Ovary (tissue), 10 donors: ENCODE measurements around the gene ANGEL1. TPM values are rescaled to one million over a fixed set of nuclear protein-coding genes. Genes with fewer than 3 reads are reported as not detected.

Source experiments
- DNase-seq, 5 donors: peaks; one replicate each; pipeline ENCODE4 v3.0.0-alpha.2; 2019 to 2020
- H3K27ac ChIP-seq, 2 donors: fragments of 200-600 bp; one replicate each; pipeline versions ENCODE4 v1.5.1 to v1.8.0; 2019 to 2022
- H3K27me3 ChIP-seq: fragments of 200-600 bp; one replicate; pipeline ENCODE4 v1.8.0; 2022
- H3K36me3 ChIP-seq: fragments of 200-600 bp; sonication (generic); one replicate; pipeline ENCODE4 v1.5.1; 2019
- H3K4me1 ChIP-seq: one replicate; pipeline ENCODE4 v1.8.1; 2013; ENCODE audit warnings: mild to moderate bottlenecking, moderate library complexity; ENCODE audit not compliant: insufficient read depth
- H3K4me3 ChIP-seq: fragments of 200-600 bp; sonication (generic); one replicate; pipeline ENCODE4 v1.5.1; 2017
- H3K9me3 ChIP-seq, 2 donors: fragments of 200-600 bp in 1 of 2; sonication (generic) in 1 of 2; one replicate each; pipeline versions ENCODE4 v1.5.1 to v1.8.1; 2013 to 2019; ENCODE audit warnings: mild to moderate bottlenecking in 1 of 2, moderate library complexity in 1 of 2
- EP300 ChIP-seq: sonication (generic); formaldehyde crosslinking; IDR thresholded peaks from one replicate; pipeline ENCODE4 v1.6.1; 2017; ENCODE audit warnings: antibody characterized with exemption
- POLR2A ChIP-seq: fragments of 450-650 bp; IDR thresholded peaks from one replicate; pipeline ENCODE4 v1.6.1; 2017; ENCODE audit warnings: antibody characterized with exemption, mild to moderate bottlenecking, moderate library complexity
- WGBS, 3 donors: extraction: QIAGEN DNeasy Blood & Tissue Kit in 1 of 3; methylation state at CpG; one replicate each; pipeline versions ENCODE4 v1.1.5 to v1.1.7; 2013 to 2017; 5-methylcytosine and 5-hydroxymethylcytosine counted together
- intact Hi-C, 4 donors: fragments of 100-400 bp; cut with DNase I; formaldehyde crosslinking; loops; one replicate each; pipeline versions ENCODE4 v1.11.0 to v1.15.1; 2022 to 2023
- long read RNA-seq, 3 donors: library from polyadenylated mRNA in 2 of 3; unstranded in 2 of 3; transcript quantifications; one replicate each; pipeline ENCODE4 v2.0.0 and lab custom pipeline, GENCODE V29; 2021 to 2026
- polyA plus RNA-seq, 2 donors: library from polyadenylated mRNA; stranded (reverse); fragments of 200-250 nt in 1 of 2; fragments of 350-450 nt in 1 of 2; fragmentation: Illumina TruSeq in 1 of 2; extraction: RNeasy Lipid Tissue Mini Kit (QIAGEN cat#74804) in 1 of 2; gene quantifications; one replicate each; pipeline ENCODE4 v1.2.3, GENCODE V29; 2013 to 2014
- total RNA-seq, 7 donors: library from RNA; depleted of rRNA in 2 of 7; stranded (reverse); fragments of >200 nt in 2 of 7; fragmentation: NEBNext Ultra II Directional in 3 of 7; extraction: Animal tissue kit (Norgen Biotek cat#: 25700) in 3 of 7; gene quantifications; one replicate each; pipeline versions ENCODE4 v1.1.0 to v1.2.4, GENCODE V29; 2016 to 2023
- TF ChIP-seq, protein P1 (sequence below), 3 donors: fragments of 450-650 bp in 2 of 3; fragments of 200-600 bp in 1 of 3; IDR thresholded peaks; one replicate each; pipeline versions ENCODE4 v1.5.1 to v1.8.0; 2016 to 2022; ENCODE audit warnings: antibody characterized with exemption in 3 of 3, mild to moderate bottlenecking in 1 of 3
- donor health status: DM: no; HTN: no; CAD: no; lungs with moderate emphysema.
- donor health status: DM: no; HTN: no; CAD: no.
- donor health status: Bipolar disorder and iron deficiency.
- donor health status: DM: yes; HTN: yes; CAD: no.
- donor health status: DM: no; HTN: no; CAD: no.
- donor health status: DM: yes; HTN: yes; CAD: no.

Gene ANGEL1, protein sequence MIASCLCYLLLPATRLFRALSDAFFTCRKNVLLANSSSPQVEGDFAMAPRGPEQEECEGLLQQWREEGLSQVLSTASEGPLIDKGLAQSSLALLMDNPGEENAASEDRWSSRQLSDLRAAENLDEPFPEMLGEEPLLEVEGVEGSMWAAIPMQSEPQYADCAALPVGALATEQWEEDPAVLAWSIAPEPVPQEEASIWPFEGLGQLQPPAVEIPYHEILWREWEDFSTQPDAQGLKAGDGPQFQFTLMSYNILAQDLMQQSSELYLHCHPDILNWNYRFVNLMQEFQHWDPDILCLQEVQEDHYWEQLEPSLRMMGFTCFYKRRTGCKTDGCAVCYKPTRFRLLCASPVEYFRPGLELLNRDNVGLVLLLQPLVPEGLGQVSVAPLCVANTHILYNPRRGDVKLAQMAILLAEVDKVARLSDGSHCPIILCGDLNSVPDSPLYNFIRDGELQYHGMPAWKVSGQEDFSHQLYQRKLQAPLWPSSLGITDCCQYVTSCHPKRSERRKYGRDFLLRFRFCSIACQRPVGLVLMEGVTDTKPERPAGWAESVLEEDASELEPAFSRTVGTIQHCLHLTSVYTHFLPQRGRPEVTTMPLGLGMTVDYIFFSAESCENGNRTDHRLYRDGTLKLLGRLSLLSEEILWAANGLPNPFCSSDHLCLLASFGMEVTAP
- total RNA-seq (10 to 100 TPM; 13.9 to 24.4 (median 19.4) TPM), polyA plus RNA-seq (10 to 100 TPM; 13.8 to 26.0 TPM)
- long read RNA-seq, donor 1, full-length matches to known transcripts = 1 of 34 reads
- long read RNA-seq, donor 1, partial matches to known transcripts = 4 of 34 reads
- long read RNA-seq, donor 1, other reads (novel, unspliced or antisense) = 29 of 34 reads
- long read RNA-seq, donor 2, full-length matches to known transcripts = 3 of 3 reads
- long read RNA-seq, donor 2, partial matches to known transcripts = 0 of 3 reads
- long read RNA-seq, donor 2, other reads (novel, unspliced or antisense) = 0 of 3 reads
- long read RNA-seq, donor 3, full-length matches to known transcripts = 27 of 42 reads
- long read RNA-seq, donor 3, partial matches to known transcripts = 2 of 42 reads
- long read RNA-seq, donor 3, other reads (novel, unspliced or antisense) = 13 of 42 reads

DNA sequence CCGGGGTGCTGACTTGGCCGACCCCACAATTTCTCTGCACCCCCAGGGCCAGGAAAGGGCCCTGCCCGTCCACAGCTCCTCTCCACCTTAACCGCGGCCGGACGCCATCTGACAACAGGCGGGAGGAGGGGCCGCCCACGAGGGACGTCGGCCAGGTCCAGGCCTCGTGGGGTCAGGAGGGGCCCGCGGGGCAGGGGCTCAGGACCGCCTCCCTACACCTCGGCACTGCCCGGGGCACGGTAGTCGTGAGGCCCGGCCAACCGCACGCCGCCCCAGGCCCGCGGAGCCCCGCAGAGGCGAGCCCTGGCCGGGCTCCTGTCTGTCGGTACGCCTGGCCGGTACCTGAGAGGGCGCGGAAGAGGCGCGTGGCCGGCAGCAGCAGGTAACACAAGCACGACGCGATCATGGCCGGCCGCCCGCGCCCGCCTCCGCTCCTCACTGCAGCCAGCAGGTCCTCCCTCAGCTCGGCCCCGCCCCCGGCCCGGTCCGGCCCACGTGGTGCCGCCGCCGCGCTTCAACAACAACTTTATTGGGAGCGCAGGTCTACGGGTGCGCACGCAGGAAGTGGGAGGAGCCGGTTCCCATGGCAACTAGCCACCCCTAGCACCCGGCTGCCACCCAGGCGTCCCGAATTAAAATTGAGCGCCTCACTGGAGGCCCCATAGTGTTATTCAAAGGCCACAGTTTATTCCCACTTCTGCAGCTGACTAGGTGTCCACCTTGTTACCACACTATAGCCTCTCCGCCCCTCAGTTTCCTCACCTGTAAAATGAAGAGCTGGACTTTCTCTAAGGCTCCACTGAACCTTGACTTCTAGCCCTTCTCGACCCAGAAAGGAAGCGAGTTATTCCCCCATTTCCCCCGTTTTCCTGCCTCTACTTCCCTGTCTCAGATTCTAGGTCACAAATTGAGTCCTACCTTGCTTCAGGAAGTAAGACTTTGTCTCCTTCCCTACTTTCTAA lies at the start of gene ANGEL1:
Gene ANGEL1, minus strand, starts transcription at position 461 of the 962 bp plus-strand sequence. Its CDS starts 55 bp downstream, at position 406.
- peak within 1 kb of the TSS; percentile 32 to 88 for H3K27ac ChIP-seq
- WGBS, 3 donors = 4 to 6% (median 5%) methylated on average over 64 to 69 of the region's 69 CpGs
- DNase-seq = peak; percentile 94 to 96 (median 96)
- TF ChIP-seq, protein P1, sequence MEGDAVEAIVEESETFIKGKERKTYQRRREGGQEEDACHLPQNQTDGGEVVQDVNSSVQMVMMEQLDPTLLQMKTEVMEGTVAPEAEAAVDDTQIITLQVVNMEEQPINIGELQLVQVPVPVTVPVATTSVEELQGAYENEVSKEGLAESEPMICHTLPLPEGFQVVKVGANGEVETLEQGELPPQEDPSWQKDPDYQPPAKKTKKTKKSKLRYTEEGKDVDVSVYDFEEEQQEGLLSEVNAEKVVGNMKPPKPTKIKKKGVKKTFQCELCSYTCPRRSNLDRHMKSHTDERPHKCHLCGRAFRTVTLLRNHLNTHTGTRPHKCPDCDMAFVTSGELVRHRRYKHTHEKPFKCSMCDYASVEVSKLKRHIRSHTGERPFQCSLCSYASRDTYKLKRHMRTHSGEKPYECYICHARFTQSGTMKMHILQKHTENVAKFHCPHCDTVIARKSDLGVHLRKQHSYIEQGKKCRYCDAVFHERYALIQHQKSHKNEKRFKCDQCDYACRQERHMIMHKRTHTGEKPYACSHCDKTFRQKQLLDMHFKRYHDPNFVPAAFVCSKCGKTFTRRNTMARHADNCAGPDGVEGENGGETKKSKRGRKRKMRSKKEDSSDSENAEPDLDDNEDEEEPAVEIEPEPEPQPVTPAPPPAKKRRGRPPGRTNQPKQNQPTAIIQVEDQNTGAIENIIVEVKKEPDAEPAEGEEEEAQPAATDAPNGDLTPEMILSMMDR (IDR thresholded peaks at IDR 0.05) = peak in 1 of 3 donors; percentile 20
- peak; percentile 75 for TF ChIP-seq POLR2A
- TF ChIP-seq EP300 = no peak
- peak within 1 kb of the TSS; percentile 81 for H3K4me3 ChIP-seq
- intact Hi-C loops = no loop called here
- H3K9me3 ChIP-seq = no peaks in the 10 kb centered on the region
- no peaks in the 10 kb centered on the region for H3K36me3 ChIP-seq
- no peaks in the 10 kb centered on the region for H3K27me3 ChIP-seq
- peaks cover 3% of the 10 kb centered on the region for H3K4me1 ChIP-seq

DNA sequence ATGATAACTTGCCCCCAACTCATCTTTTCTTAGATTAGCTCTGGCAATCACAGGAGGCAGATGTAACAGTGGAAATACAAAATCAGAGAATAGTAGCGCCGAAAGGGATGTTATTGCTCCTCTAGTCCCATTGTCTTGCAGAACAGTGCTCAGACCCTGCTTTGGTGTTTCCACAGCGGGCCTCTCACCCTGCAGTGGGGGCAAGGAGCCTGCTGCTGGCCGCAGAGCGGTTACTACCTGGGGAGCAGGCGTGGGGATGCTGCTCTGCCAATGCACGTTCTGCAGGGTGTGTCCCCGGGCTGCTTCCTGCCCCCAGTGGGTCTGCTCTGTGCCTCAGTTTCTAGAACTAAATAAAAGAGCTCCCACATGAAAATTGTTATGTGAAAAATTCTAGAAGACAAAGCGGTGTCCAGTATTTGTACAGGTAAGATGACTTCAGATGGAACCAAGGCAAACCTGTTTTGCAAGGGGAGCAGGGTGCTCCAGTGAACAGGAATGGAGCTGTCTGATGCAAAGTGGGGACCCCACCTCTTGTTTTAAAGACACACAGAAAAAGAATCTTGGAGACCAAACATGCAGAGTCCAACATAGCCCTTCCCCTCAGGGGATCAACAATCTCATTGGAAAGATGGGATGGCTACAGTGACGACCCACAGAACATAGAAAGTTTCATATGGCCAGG lies 49.0 kb upstream of the ANGEL1 start:
- Histone ChIP-seq H3K36me3 (no peaks in the 10 kb centered on the region), H3K9me3 (no peaks in the 10 kb centered on the region), H3K4me3 (no peak overlapping the region), H3K27ac (no peak overlapping the region), H3K4me1 (no peaks in the 10 kb centered on the region), H3K27me3 (no peaks in the 10 kb centered on the region)
- intact Hi-C loops = no loop called here
- no peak for DNase-seq
- TF ChIP-seq EP300 (no peak), POLR2A (no peak)
- 63 to 69% (median 65%) methylated on average over 10 of the region's 10 CpGs for WGBS, 3 donors

DNA sequence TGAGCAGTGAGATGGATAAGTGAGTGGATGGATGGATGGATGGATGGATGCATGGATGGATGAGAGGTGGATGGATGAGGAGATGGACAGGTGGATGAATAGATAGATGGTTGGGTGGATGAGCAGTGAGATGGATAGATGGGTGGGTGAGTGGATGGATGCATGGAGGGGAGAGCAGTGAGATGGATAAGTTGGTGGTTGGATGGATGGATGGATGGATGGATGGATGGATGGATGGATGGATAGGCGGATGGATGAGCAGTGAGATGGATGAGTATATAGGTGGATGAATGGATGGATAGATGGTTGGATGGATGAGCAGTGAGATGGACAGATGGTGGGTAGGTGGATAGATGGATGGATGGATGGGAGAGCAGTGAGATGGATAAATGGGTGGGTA lies 44.1 kb upstream of the ANGEL1 start:
- H3K9me3 ChIP-seq = no peaks in the 10 kb centered on the region
- TF ChIP-seq POLR2A (no peak), EP300 (no peak)
- no peak overlapping the region for H3K4me3 ChIP-seq
- no peak overlapping the region for H3K27ac ChIP-seq
- 62 to 74% (median 68%) methylated on average over 1 of the region's 1 CpG for WGBS, 3 donors
- no peaks in the 10 kb centered on the region for H3K36me3 ChIP-seq
- H3K27me3 ChIP-seq = no peaks in the 10 kb centered on the region
- H3K4me1 ChIP-seq = no peaks in the 10 kb centered on the region
- DNase-seq = no peak
- intact Hi-C loops = no loop called here

DNA sequence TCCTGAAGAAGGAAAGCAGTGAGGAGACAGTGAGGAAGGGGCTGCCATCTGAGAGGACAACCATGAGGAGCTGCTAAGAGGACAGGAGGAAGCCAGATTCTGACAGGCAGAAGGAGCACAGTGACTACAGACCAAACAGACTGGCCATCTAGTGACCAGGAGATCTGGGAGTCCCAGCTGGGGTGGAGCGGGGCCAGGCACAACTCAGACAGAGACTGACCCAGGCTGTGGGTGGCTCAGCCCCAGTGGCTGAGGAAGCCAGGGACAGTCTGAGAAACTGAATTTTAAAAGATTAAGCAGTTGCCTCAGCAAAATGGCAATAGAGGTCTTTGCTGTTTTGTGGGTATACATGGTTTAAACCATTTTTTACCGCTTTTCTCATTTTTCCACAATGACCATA lies 42.4 kb upstream of the ANGEL1 start:
- Histone ChIP-seq H3K4me3 (no peak overlapping the region), H3K27me3 (no peaks in the 10 kb centered on the region), H3K9me3 (no peaks in the 10 kb centered on the region), H3K27ac (no peak overlapping the region), H3K4me1 (no peaks in the 10 kb centered on the region), H3K36me3 (no peaks in the 10 kb centered on the region)
- intact Hi-C loops = no loop called here
- TF ChIP-seq EP300 (no peak), POLR2A (no peak)
- no peak for DNase-seq
- WGBS, 3 donors = 91 to 96% (median 92%) methylated on average over 2 of the region's 2 CpGs

DNA sequence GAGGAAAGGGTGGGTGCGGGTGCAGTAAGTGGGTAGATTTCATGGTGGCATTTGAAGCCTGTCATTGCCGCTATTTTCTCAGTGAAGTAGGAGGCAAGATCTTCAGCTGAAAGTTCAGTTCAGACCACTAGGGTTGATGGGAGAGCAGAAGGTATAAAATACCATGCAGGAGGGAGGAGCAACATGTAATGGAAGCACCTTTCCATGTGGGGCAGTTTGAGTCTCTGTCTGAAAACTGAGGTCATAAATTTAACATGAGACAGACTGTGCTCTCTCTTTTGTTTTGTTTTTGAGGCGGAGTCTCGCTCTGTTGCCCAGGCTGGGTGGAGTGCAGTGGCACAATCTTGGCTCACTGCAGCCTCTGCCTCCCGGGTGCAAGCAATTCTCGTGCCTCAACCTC lies 36.2 kb upstream of the ANGEL1 start:
- H3K4me1 ChIP-seq = no peaks in the 10 kb centered on the region
- no peak overlapping the region for H3K4me3 ChIP-seq
- 82 to 84% (median 84%) methylated on average over 6 of the region's 6 CpGs for WGBS, 3 donors
- no peaks in the 10 kb centered on the region for H3K27me3 ChIP-seq
- DNase-seq = no peak
- no peaks in the 10 kb centered on the region for H3K36me3 ChIP-seq
- H3K27ac ChIP-seq = no peak overlapping the region
- TF ChIP-seq POLR2A (no peak), EP300 (no peak)
- TF ChIP-seq, protein P1 (IDR thresholded peaks at IDR 0.05) = no peak
- no peaks in the 10 kb centered on the region for H3K9me3 ChIP-seq
- intact Hi-C loops = no loop called here
